ENCODE results near the gene LIF.

GRCh38 chr22:30198921-30199320, 47.6 kb downstream of the LIF start:
- TF ChIP-seq CTCF (IDR thresholded peaks at IDR 0.05) = no peak
- TF ChIP-seq POLR2A (IDR thresholded peaks at IDR 0.05; ENCODE audit: low read depth) = no peak
- TF ChIP-seq POLR2AphosphoS5 (IDR thresholded peaks at IDR 0.05) = no peak

All from esophagus muscularis mucosa (tissue), 3 donors.